GM19397 (cell line): ENCODE data around the gene DYNLL2.
"Not testable (repeated sequence)": the region's sequence is repeated elsewhere in the genome, so short reads cannot be mapped to it uniquely, and the experiment has no call there.

ENCODE experiments used
- ATAC-seq: cut with Tn5 transposase; IDR thresholded peaks from one replicate; pipeline ENCODE4 v1.9.1; 2021; ENCODE audit warnings: mild to moderate bottlenecking, moderate library complexity; ENCODE audit not compliant: unreplicated experiment

The DYNLL2 gene

DNA sequence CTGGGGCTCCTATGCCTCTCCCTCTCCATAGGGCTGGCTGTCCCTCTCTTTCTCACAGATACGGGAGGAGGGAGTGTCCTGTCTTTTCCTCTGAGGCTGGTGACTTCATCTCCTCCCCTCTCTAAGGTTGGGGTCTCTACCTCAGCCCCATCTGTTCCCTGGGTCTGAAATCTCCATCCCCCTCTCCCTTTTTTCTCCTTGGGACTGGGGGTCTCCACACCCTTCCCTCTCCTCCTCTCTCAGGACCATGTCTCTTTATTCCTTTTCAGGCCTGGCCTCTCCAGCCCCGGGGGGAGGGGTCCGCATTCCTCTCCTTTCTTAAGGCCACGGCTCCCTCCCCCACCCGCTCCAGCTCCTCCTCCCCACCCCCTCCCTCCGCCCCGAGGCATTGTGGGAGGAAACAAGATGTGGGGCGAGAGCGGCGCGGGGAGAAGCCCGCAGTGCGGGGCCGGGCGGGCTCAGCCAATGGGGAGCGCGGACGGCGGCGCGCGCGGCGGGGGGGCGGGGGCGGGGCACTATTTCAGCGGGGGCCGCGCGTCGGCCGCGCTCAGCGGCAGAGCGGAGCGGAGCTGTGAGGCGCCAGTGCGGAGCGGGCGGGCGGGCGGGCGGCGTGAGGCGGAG, at the start of gene DYNLL2:
TSS of gene DYNLL2 (plus strand) at position 550 of the 621 bp plus-strand sequence. CDS start 3,672 bp downstream, outside the sequence.
- peak; percentile 72 for ATAC-seq

DNA sequence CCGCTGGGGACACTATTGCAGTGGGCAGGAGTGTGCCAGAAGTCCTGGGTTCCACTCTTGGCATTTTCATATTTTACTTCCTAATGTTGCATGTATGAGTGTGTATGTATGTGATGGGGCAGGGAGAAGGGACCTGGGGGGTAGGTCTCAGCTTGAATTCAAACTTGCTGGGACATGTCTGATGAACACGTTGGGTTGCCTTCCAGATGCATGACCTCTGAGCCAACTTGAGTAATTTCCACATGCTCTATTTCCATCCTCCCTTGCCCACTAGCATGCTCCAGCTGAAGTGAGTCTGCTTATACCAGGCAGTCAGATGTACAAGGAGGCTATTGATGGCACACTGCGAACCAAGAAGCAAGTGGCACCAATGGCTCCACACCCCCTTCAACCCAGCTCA, 43.2 kb upstream of the DYNLL2 start:
- no peak for ATAC-seq

DNA sequence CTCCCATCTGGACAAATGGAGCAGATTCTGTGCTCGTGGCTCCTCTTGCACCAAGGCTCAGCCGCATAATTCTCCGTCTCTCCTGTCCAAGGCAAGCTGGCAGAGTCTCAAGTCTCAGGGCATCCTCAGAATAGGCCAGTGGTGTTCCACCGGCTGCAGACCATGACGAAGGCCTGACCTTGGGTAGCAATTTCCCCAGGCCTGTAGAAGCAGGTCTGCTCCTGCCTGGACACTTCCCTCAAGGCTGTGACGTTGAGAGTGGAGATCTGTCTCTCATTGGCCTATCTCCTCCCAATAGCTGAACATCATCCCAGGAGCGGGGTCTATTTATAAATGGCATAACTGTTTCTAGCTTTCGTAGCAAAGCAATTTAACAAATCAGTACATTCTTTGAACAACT, 42.8 kb upstream of the DYNLL2 start:
- no peak for ATAC-seq

DNA sequence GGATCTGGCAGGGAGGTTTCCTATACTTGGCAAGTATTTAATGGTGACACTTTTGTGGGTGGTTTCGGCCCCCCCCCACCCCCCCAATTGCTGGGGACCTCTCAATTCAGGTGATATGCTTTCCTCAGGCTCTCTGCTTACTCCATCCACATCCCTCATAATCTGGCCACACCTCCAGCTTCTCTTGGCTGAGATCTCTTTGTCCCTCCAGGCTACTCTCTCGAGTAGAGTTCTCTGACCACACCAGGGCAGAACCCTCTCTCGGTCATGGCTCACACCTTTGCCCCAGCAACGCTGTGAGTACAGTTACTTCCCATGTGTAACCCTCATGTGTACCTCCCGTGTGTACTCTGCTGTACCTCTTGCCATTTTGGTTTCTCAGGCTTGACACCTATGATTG, 42.1 kb upstream of the DYNLL2 start:
- ATAC-seq = no peak

DNA sequence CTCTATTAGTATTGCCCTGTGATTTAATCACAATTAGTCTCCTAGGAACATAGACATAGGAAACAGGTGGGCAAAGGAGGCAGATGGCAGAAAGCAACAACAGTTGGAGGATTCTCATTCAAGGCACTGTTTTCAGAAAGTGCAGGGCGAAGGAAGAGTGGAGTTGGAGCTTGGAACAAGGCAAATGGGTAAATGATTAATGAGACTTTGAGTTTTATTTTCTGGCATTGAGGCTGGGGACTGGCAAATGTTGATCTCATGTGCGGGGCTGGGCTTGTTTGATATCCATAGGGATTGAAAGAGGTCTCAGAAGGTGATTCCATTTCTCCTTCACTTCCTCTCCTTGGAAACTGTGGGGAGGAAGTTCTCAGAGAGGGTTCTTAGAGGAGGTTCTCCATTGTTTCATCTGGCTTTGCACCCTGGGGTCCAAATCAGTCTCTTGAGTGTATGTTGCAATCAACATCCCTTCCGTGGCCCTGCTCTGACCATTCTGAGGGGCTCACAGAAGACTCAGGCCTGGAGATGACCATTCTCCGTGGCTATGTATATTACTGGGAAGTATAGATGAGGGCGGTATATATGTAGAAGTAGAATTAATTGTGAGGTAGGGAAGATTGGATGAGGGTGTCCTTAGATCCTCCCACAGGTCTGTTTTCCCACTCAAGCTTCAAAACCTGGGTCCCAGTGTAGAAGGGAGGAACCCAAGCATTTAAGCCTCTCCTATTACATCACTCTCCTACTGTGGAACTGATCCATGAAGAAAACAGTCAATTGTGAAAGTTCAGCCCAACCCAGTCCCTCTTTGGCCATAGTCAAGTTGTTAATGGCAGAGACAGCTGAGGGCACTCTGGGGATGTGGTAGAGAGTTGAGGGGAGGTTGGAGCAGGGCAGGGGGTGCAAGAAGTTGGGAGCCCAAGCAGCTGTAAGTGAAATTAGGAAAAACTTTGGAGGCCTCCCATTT, 39.7 kb upstream of the DYNLL2 start:
- ATAC-seq = no peak

DNA sequence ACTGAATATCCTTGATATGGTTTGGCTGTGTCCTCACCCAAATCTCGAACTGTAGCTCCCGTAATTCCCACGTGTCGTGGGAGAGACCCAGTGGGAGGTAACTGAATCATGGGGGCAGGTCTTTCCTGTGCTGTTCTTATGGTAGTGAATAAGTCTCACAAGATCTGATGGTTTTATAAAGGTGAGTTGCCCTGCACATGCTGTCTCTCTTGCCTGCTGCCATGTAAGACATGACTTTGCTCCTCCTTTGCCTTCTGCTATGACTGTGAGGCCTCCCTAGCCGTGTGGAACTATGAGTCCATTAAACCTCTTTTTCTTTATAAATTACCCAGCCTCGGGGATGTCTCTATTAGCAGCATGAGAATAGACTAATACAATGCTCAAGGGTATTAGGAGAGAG, 39.0 kb upstream of the DYNLL2 start:
- not testable (repeated sequence) for ATAC-seq

DNA sequence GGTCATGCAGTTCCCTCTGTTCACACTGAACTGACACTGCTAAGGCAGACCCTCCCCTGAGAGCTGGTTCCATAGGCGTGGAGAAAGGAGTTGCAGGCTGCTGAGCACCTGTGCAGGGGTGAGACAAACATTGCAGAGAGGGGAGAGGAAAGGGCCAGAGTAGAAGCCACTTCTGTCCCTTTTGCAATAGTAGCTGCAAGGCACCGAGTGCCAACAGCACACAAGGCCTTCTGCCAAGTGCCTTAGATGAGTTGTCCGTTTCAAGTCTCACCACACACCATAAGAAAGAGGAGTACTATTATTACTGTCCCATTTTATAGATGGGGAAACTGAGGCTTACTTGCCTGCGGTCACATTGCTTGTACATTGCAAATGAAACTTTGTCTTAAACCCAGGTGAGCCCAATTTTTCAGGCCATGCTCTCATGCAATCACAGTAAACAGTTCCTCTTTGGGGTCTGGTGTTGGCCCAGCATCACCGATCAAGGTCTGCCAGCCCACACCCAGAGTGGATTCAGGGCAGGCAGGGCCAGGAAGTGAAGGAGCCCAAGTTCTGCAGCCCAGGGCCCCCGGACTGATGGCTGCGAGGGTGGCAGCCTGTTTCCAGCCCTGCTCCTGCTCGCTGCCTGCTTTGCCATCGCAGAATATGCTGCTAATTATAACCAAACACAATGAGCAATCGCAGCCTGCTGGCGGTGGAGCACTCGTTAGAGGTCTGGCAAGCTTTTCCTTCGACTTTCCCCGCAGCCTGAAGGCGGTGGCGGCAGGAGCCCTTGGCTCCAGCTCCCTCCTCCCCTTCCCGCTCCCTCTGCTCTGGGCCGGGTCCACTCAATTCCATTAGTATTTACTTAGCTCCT, 36.8 kb upstream of the DYNLL2 start:
- no peak for ATAC-seq

DNA sequence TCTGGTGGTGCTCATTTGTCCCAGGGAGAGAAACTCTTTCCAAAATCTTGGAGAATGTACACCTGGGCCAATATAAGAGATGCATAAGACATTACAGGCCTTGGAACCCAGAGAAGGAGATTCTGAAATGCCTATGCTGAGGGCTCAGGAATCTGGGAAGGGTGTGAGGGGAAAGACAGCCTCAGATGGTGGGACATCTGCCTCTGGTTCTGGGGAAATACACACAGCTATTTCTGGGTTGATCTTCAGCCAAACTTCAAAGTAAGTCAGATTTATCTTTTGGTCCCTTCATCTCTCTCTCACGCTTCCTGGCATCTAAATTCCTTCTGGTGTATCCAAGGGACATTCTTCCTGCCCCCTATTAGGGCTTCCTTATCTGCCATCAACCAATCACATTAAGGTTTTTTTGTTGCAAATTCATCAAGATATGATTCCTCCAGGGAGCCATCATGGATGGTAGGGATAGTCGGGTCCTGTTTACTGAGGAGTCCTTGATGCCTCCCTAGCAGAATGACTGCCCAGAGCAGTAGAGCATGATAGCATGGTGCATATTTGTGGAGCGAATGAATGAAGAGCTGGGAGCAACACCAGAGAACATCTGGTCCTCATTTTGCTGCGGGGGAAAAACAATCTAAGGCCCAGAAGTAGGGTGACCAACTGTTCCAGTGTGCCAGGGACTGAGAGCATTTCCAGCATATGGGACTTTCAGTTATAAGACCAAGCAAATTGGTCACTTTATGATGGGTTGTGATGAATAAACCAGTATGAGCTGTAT, 35.7 kb upstream of the DYNLL2 start:
- no peak for ATAC-seq

DNA sequence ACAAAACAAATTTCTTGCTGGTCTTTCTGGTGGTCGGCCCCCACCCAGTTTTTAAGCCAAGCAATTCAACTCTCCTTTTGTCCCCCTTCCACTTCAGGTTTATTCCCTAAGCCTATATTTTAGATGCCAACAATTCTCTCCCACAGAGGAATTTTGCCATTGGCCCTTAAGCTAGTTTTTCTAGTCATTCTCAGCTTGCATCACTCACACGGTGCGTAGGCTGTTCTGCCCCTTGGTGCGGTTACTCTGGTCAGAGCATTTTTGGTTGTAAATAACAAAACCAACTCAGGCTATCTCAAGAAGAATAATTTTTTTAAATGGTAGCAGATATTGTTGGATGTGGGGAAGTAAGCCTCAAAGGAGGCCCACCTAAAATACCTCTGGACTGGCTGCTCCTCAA, 33.7 kb upstream of the DYNLL2 start:
- no peak for ATAC-seq

DNA sequence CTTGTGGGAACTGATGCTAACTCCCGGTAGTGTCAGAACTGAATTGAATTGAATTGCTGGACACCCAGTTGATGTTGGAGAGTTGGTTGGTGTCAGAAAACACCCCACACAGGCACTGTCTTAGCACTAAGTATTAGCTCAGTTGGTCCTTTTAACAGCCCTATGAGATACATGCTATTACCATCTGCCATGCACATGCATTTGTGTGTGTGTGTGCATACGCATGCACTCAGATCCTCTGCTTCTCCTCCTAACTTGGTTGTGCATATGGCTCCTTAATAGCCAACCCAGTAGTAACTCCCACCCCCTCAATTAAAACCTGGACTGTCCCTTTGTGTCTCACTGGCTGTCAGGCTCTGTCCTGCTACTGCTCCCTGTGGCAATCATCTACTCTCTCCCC, 32.3 kb upstream of the DYNLL2 start:
- no peak for ATAC-seq

DNA sequence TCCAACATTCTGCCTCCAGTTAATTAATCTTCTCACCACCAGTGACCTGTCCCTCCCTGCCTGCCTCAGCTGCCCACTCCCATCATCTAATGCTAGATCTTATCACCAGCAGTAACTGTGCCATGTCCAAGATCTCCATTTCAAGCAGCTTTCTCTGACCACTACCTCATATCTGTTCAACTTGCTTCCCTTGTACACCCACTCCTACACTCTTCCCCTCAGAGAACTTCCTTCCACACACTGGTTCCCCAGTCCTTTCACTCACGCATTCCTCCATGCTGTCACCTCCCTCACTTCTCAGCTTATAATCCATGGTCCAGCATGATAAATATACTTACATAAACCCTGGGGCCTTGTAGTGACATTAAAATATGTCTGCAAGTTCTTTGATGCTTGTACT, 31.8 kb upstream of the DYNLL2 start:
- ATAC-seq = no peak

DNA sequence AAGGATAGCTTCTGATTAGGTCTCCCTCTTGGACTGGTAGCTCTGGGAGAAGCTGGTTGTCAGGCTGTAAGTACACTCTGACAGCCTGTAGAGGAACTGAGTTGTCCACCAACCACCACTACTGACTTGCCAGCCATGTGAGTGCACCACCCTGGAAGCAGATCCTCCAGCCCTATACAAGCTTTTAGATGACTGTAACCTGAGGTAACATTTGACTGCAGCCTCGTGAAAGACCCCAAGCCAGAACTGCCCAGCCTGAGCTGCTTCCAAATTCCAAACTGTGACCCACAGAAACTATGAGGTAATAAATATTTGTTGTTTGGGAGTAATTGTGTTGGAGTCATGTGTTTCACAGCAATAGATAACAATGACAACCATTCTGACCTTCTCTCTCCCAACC, 30.8 kb upstream of the DYNLL2 start:
- ATAC-seq = no peak

DNA sequence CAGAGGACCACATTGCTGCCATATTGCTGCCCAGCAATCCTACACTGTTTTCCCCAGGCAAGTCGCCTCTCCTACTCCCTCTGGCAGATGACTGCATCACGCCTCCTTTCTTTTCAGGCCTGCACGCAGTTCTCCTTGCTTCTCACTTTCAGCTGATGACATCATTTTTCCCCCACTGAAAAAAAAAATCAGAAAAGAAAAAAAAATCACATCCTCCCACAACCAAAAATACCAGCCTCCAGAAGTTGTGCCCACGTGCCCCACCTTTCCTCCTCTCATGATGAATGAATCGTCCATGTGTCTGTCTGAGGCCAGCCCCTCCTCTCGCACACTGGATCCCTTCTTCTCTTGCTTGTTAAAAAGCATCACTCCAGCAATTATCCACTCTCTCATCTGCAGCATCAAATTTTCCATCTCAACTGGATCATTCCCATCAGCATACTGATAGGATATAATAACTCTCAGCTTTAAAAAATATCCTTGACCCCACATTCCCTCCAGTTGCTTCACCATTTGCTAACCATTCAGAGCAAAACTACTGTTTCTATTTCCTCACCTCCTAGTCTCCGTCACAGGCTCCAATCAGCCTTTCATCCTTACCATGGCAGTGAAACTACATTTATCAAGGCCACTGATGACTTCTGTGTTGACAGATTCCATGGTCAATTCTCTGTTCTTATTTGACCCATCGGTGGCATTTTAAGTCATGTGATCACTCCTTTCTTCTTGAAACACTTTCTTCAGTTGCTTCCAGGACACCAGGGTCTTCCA, 30.1 kb upstream of the DYNLL2 start:
- ATAC-seq = no peak

DNA sequence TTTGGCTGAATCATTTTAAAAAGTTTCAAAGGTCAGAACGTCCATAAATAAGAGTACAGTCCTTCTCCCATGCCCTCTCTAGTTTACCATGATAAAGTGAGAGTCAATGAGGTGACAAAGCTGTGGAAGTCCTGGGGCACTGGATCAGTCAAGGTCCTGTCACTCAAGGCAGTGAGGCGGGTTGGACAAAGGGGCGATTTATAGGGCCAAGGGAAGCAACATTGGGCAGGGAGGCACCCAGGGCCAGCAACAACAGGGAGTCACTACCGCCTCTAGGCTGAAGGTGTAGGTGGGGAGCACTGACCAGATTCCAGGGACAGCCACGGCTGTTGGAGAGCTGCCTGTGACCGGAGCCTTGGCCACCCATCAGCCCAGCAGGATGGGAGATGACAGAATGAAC, 28.6 kb upstream of the DYNLL2 start:
- no peak for ATAC-seq

DNA sequence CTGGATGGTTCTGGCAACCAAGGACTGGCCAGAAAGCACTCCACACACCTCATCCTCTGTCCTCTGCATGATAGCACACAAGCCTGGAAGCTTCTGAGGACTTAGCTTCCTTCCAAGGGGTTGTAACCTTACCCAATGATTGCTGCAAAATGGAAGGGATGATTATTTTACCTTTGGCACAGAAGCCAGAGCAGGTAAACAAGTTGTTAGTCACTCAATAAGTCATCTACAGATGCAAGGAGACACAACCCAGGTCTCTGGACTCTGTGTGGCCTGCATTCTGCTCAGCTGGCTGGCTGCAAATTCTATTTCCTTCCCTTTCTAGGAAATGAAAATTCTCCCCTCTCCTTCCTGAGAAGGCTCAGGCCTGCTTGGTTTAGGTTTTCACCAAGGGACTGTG, 26.7 kb upstream of the DYNLL2 start:
- no peak for ATAC-seq

DNA sequence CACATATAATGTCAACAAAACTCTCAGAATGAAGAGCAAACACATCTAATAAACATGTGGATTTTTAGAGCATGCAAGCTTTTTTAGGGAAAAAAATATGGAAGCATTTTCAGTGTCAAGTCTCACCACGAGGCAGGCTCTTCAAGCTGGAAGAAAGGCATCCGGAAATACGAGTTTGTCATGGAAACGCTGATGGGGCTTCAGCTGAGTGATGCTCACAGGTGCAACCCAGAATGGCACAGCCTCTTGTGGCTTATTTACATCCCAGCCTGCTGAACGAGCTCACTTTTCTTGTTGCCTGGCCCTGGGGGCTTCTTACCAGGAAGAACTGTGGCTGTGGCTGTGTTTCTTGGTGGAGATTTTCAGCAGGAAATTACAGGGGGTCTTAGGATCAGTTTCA, 24.1 kb upstream of the DYNLL2 start:
- ATAC-seq = no peak

DNA sequence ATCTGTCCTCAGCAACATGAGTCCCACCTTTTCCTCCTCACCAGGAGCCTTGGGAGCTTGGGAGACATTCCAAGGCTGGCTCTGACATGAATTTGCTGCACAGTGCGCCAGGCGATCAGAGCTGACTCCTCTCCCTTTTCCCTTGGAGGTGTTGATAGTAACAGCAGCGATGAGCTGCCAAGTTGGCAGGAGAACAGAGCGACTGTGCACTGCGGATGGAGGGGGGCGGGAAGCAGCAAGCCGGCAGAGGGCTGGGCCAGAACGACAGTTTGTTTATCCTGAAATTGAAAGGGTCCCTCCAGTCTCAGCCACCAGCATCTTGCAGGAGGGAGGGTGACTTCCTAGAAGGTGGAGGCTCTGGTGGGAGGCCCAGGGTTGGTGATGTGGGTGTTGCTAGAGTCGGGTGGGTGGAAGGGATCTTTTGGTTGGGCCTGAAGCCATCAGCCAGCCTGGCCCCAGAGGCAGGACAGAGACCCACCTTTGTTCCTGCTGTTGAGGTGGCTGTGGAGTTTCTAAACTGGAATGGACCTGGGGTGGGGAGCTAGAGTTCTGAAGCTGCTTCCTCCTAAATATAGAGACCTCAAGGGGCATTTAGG, 22.5 kb upstream of the DYNLL2 start:
- no peak for ATAC-seq

DNA sequence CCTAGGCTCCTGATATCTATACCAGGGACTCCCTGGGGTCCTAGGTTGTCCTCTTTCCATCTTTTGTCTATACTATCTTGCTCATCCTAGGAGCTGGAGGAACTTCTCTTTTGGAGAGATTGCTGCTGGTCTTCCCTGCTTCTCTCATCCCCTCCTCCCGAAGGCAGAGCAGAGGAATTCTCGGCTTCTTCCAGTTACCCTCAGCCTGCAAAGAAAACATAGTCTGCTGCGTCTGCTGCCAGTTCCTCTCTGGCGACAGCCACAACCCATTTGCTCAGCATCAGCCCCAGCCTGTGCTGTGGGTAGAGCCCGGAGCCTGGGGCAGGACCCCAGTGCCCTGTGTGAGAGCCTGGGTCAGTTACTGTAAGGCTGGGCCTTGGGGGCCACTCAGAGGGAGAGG, 21.5 kb upstream of the DYNLL2 start:
- ATAC-seq = no peak

DNA sequence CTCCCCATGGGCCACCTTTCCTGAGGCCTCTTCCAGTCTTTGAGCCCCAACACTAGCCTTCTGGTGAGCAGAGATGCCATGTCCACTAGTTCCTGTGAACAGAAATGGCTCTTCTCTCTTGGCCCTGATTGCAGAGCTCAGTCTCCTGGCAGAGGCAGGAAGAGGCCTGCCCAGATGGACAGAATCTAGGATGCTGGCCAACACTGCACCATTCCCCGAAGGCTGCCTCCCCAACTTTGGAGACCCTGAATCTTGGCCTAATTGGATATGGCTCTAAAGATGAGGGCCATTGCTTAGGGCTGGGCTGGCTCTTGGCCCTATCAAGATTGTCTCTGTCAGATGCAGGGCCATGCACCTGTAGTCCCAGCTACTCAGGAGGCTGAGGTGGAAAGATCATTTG, 18.0 kb upstream of the DYNLL2 start:
- ATAC-seq = no peak

DNA sequence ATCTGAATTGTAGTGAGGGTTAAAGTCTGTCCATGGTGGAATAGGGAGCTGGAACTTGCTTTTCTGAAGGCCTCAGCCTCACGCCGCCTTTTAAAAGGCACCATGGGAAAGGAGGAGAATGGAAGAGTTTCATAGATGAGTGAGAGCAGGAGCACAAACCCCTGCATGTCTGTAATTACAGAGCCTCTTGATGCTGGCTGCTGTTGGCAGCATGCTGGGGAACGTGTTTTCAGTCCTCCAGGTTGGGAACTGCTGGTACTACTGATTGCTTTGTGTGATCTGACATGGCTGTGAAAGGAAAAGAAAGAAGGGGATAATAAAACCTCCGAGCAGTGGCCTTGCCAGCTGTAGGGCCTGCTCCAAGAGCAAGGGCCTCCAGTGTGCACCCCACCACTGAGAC, 16.8 kb upstream of the DYNLL2 start:
- ATAC-seq = no peak
